Activated CD4-positive, alpha-beta memory T cell treated with anti-CD3 and anti-CD28 coated beads for 36 hours (primary cell): ENCODE measurements around the gene RASSF4. TPM values are rescaled to one million over a fixed set of nuclear protein-coding genes. Genes with fewer than 3 reads are reported as not detected.
A peak's percentile ranks its signal among the peaks of the same experiment; 100 is the strongest.

Source experiments
- CTCF ChIA-PET: fragments of 350-600 bp; sonication (Branson Sonifier 250); formaldehyde crosslinking; loops from one replicate; lab custom pipeline; 2021; ENCODE audit warnings: antibody characterized with exemption, inconsistent platforms; lab: Charles Lee
- POLR2A ChIA-PET: fragments of 350-600 bp; sonication (Branson Sonifier 250); formaldehyde crosslinking; loops from one replicate; lab custom pipeline; 2021; ENCODE audit warnings: antibody characterized with exemption; lab: Charles Lee
- DNase-seq: peaks from one replicate; pipeline ENCODE4 v3.0.0-alpha.2; 2020
- H3K27ac Mint-ChIP-seq: one replicate; pipeline ENCODE4 v1.8.0; 2021; ENCODE audit warnings: mixed read lengths
- H3K27me3 Mint-ChIP-seq: one replicate; pipeline ENCODE4 v1.8.0; 2021; ENCODE audit warnings: mixed read lengths
- H3K36me3 Mint-ChIP-seq: one replicate; pipeline ENCODE4 v1.8.0; 2021; ENCODE audit warnings: mixed read lengths
- H3K4me1 Mint-ChIP-seq: one replicate; pipeline ENCODE4 v1.8.0; 2021; ENCODE audit warnings: low read depth, mixed read lengths
- H3K4me3 Mint-ChIP-seq: one replicate; pipeline ENCODE4 v1.8.0; 2021; ENCODE audit warnings: mild to moderate bottlenecking, mixed read lengths
- H3K9me3 Mint-ChIP-seq: one replicate; pipeline ENCODE4 v1.8.0; 2021; ENCODE audit warnings: mixed read lengths
- intact Hi-C: fragments of 100-400 bp; cut with micrococcal nuclease; formaldehyde crosslinking; loops from one replicate; pipeline ENCODE4 v1.15.1; 2023
- total RNA-seq, 2 experiments: library from RNA; stranded (reverse); gene quantifications; one replicate each; pipeline ENCODE4 v1.2.3, GENCODE V29; 2021

RASSF4 gene
- total RNA-seq, 2 experiments from 2014 or later = 0.77 to 1.1 TPM

DNA sequence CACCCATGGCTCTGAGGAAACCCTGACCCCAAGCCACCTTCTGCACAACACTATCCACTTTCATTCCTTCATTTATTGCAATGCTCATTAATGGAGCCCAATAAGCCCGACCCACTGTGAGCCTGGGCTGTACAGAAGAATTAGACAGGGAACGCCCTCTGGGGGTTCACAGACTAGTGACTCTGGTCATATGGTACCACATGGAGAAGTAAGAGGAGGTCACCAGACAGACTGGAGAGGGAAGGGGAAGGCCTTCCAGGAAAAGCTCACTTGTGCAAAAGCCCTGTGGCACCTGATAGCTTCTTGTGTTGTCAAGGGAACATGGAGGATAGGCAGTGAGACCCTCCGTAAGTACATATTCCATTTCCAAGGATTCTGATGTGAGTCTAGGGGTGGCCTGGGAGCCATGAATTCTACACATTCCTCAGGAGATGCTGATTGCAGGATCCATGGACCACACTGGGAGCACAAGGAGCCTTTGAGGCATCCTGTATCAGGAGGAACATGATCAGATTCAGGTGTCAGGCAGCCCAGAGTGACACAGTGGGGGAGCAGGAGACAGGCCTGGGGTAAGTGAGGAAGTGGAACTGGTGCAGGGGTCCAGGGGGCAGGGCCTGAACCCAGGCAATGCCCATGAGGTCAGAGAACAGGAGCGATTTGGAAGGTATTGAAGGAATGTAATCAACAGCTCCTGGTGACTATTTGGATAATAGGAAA is 28.5 kb upstream of the RASSF4 start:
- POLR2A ChIA-PET = no interaction called here
- Mint-ChIP-seq H3K4me1 (peaks cover 5% of the 10 kb centered on the region), H3K4me3 (no peak overlapping the region), H3K36me3 (no peaks in the 10 kb centered on the region), H3K27ac (no peak overlapping the region), H3K9me3 (no peaks in the 10 kb centered on the region), H3K27me3 (no peaks in the 10 kb centered on the region)
- CTCF ChIA-PET = interaction anchor here (1.6 to 2.5 kb wide), 2 partner anchors 13 to 38 kb away, joined by 3 to 22 read pairs; no protein-coding TSS in a partner anchor
- no peak for DNase-seq
- intact Hi-C loops = no loop called here

DNA sequence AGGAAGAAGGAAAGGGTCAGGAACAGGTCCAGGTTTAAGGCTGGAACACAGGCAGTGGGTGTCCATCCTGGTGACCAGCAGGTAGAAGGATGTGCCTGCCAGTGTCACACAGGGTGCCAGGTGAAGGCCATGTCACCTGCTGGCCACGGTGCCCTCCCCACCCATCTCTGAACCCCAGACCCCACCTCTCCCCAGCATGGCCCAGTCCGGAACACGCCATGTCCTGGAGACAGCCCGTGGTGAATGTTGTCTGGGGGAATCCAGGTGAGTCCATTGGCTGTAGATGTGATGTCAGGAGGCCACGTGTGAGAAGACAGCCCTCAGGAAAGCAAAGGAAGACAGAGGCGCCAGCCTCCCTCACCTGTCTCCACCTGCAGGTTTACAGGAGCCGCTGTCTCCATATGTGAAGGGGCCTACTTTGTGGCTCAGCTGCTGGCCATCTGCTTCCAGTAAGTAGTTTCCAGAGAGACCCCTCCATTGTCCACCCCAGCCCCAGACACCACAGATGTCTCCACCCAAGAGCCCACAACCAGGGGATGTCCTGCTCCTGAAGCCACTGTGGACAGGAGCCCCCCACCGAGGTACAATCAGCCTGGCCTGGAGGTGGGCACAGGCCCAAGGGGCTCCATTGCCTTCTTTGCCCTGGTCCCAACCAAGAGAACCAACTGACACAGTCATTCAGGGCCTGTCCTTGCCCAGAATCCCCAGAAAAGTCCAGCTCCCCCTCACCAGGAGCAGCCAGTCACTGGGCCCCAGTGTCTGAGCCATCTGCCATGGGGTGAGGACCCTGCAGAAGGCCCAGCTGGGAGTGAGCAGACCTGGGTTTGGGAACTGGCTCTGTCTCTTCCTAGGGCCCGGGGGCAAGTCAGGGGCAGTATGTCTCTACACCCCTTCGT is 27.7 kb upstream of the RASSF4 start:
- Mint-ChIP-seq H3K27ac (no peak overlapping the region), H3K27me3 (no peaks in the 10 kb centered on the region), H3K4me3 (no peak overlapping the region), H3K36me3 (no peaks in the 10 kb centered on the region), H3K9me3 (no peaks in the 10 kb centered on the region), H3K4me1 (peaks cover 5% of the 10 kb centered on the region)
- intact Hi-C loops = loop anchor here (1.0 to 2.0 kb wide), 2 partner anchors 42 to 69 kb away; partner anchors contain the start of gene ZNF22
- ChIA-PET CTCF (interaction anchor here (0.7 to 2.5 kb wide), 19 partner anchors 11 to 76 kb away, joined by 3 to 28 read pairs (median 4); partner anchors contain the start of gene RASSF4), POLR2A (no interaction called here)
- no peak for DNase-seq

DNA sequence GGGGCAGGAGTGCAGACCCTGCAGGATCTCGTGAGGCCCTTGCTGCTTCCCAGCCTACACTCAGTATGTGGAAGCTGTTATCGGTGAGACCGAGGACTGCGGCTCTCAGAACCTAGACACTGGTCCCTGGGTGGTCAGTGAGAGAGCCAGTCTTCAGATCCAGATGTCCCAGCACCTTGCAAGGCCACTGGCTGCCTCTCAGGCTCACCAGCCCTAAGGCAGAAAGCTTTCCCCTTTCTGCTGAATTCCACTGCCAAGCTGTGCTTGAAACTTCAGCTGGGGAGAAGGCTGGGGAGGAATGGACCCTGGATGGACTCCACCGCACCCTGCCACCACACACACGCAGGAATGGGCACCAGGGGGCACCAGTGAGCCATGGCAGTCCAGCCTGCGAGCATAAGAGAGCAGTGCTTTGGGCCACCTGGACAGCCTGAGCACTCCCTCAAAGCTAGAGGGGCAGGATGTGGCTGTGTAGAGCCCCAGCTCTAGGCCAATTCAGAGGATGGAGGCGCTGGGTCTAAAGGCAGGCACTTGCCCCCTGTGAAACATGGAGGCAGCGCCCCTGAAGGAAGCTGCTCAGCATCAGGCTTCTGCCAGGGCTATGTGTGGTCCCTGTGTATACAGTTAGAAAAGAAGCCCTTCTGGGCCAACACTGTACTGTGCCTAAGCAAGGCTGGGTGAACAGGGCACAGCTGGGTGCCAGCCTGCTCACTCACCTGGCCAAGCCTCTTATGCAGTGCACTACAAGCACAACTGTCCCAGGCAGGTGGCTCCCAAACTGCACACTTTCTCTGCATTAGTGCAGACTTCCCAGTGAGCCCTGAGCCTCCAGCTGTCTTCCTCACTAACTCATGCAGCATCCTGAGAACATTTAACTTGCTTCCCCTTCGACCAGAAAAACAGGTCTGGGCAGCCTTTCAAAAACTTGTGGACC is 26.8 kb upstream of the RASSF4 start:
- Mint-ChIP-seq H3K9me3 (no peaks in the 10 kb centered on the region), H3K27ac (no peak overlapping the region), H3K36me3 (no peaks in the 10 kb centered on the region), H3K4me1 (peaks cover 5% of the 10 kb centered on the region), H3K27me3 (no peaks in the 10 kb centered on the region), H3K4me3 (no peak overlapping the region)
- POLR2A ChIA-PET = interaction anchor here (0.8 kb wide), 1 partner anchor 44 kb away, joined by 3 read pairs; no protein-coding TSS in a partner anchor
- intact Hi-C loops = loop anchor here (1.0 to 2.0 kb wide), 2 partner anchors 42 to 68 kb away; partner anchors contain the start of gene ZNF22
- CTCF ChIA-PET = interaction anchor here (0.6 to 2.5 kb wide), 28 partner anchors 11 to 557 kb away, joined by 3 to 28 read pairs (median 4); partner anchors contain the start of genes DEPP1 and RASSF4
- DNase-seq = peak; percentile 86

DNA sequence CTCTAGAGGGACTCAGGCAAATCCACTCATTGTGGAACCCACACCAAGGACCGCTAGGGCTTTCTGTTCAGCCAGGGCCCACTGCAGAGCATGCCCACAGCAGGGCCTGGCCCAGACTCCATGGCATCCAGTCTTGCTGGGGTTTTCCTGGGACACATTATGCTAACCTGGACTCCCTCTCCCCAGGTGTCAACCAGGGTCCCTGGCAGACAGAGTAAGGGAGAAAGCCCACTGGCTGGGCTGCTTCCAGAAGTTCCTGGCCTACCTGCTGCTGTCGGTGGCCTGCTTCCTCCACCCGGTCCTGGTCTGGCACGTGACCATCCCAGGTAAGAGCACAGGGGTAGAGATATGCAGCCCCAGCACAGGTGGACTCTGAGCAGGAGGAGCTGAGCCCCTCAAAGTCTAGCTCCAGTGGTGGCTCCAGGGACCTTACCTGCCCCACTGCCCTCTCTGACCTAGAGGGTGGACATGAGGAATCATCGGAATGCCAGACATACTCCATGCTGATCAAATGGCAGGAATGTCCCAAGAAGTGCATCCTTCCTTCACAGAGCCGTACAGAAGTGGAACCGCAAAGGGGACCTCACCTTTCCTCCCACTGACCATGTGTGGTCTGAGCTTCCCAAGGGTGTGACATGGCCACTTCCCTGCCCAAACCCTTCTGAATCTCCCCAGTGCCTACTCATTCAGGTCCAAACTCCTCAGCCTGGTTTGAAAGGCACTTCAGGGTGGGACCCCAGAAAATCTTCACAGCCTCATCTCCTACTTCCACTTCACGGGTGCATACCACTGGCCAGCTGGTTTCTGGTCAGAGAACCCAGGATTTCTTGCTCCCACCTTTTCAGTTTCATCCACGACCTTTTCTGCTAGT is 25.9 kb upstream of the RASSF4 start:
- DNase-seq = no peak
- H3K36me3 Mint-ChIP-seq = no peaks in the 10 kb centered on the region
- peaks cover 5% of the 10 kb centered on the region for H3K4me1 Mint-ChIP-seq
- ChIA-PET CTCF (interaction anchor here (0.6 to 2.5 kb wide), 22 partner anchors 10 to 558 kb away, joined by 3 to 28 read pairs (median 5); partner anchors contain the start of genes DEPP1 and RASSF4), POLR2A (interaction anchor here (0.8 kb wide), 1 partner anchor 43 kb away, joined by 3 read pairs; no protein-coding TSS in a partner anchor)
- H3K27me3 Mint-ChIP-seq = no peaks in the 10 kb centered on the region
- no peaks in the 10 kb centered on the region for H3K9me3 Mint-ChIP-seq
- H3K4me3 Mint-ChIP-seq = no peak overlapping the region
- H3K27ac Mint-ChIP-seq = no peak overlapping the region
- intact Hi-C loops = loop anchor here (2.0 kb wide), 1 partner anchor 67 kb away; the partner anchor contains the start of gene ZNF22

DNA sequence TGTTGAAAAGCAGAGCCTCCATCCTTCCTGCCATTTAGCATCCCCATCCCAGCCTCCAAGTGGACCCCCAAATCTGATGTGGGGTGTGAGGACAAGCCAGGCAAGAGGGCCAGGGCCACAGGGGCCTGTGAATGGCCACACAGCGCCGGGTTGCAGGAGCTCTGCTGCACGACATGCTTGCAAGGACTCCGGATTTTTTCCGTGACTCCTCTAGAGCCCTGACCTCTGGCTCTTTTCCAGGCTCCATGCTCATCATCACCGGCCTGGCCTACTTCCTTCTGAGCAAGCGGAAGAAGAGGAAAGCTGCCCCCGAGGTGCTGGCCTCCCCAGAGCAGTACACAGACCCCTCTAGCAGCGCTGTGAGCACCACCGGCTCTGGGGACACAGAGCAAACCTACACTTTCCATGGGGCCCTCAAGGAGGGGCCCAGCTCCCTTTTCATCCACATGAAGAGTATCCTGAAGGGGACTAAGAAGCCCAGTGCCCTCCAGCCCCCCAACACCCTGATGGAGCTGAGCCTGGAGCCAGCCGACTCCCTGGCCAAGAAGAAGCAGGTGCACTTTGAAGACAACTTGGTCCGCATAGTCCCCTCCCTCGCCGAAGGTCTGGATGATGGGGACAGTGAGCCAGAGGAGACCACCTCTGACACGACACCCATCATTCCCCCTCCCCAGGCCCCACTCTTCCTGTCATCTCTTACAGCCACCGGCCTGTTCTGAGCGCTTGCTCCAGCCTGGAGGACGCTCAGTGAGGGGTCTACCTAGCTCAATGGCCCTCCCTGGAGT is 25.0 kb upstream of the RASSF4 start:
- CTCF ChIA-PET = interaction anchor here (1.5 to 2.0 kb wide), 2 partner anchors 9 to 33 kb away, joined by 3 to 7 read pairs; no protein-coding TSS in a partner anchor
- DNase-seq = no peak

DNA sequence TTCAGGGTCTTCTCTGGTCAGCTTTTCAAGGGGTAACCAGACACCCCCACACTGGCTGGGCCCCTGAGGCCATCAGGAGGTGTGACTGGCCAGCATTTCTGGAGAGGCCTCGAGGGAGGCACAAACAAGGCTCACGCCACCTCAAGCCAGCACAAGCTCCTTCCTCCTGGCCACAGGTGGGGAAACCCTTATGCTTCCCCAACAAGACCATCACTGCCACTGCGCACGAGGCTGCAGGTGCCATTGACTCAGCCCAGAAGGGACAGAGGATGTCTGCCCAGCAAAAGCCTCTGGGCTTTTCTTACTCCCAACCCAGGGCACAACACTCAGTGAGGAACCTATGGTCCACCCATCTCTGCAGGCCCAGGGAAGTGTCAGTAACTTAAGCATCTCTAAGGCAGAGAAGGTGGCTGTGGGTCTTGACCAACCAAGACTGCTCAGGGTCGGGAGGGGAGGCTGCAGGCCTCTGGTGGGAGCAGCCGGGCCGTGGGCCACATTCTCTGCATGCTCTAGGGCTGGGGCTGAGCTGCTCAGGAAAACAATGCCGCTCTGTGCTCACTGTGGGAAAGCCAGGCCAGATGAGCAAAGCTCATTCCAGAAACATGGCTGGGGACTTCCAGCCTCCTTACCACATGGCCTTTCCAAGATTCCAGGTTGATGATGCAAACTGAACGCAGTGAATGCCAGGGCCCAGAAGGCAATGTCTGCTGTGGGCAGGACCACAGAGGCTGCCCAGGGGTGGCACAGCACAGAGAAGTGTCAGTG is 24.2 kb upstream of the RASSF4 start:
- no peak overlapping the region for H3K4me3 Mint-ChIP-seq
- H3K27ac Mint-ChIP-seq = no peak overlapping the region
- peaks cover 7% of the 10 kb centered on the region for H3K9me3 Mint-ChIP-seq
- CTCF ChIA-PET = interaction anchor here (1.5 kb wide), 1 partner anchor 34 kb away, joined by 3 read pairs; no protein-coding TSS in a partner anchor
- peaks cover 5% of the 10 kb centered on the region for H3K4me1 Mint-ChIP-seq
- no peaks in the 10 kb centered on the region for H3K27me3 Mint-ChIP-seq
- intact Hi-C loops = no loop called here
- DNase-seq = no peak
- H3K36me3 Mint-ChIP-seq = no peaks in the 10 kb centered on the region
- POLR2A ChIA-PET = no interaction called here

More for the DNA sequence above, 25.0 kb upstream of the RASSF4 start:
- Mint-ChIP-seq H3K4me3 (no peak overlapping the region), H3K4me1 (peaks cover 5% of the 10 kb centered on the region), H3K27ac (no peak overlapping the region), H3K36me3 (no peaks in the 10 kb centered on the region), H3K9me3 (peaks cover 5% of the 10 kb centered on the region), H3K27me3 (no peaks in the 10 kb centered on the region)
- POLR2A ChIA-PET = no interaction called here
- intact Hi-C loops = no loop called here

DNA sequence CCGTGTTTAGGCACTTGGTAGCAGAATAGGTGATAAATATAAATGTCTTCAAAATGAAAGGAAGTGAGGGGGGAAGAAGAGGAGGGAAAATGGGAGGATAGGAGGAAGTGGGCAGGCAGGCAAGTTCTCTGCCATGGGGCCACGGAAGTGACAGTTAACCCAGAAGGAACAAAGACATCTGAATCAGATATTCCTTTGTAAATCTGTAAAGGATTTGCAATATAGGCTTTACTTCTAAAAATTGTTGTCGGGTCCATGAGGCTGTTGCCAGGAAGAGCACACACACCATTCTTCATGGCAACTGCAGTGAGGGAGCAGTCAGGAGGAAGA is 23.7 kb upstream of the RASSF4 start:
- Mint-ChIP-seq H3K27me3 (no peaks in the 10 kb centered on the region), H3K36me3 (no peaks in the 10 kb centered on the region), H3K4me1 (peaks cover 5% of the 10 kb centered on the region), H3K27ac (no peak overlapping the region), H3K9me3 (peaks cover 7% of the 10 kb centered on the region), H3K4me3 (no peak overlapping the region)
- no peak for DNase-seq
- ChIA-PET CTCF (no interaction called here), POLR2A (no interaction called here)
- intact Hi-C loops = no loop called here

DNA sequence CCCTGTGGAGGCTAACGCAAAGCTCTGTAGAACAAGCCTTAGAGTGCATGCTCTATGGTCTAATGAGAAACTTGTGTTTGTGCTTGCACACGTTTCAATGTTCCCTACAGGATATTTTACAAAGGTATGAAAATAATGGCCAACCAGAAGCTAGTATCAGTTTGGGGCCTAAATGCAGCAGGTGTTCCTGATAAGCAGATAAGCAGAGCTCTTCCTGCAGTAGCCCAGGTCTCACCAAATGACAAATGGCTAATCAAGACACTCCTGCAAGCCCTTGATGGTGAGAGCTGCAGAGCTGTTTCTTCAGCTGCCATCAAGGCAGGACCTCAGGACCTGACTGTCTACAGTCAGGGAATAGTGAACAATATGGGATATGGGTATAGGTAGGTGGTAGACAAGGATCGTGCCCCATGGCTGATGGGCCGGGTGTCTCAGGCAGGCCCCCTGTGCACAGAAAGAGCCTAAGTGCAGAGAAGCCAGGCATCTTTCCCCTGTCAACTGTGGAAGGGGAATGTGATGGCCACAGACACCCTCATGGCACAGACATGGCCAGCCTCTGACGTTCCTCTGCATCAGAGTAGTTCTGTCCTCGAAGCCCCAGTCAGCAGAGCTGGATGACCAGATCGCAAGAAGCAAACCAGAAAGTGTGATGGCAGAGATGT is 23.2 kb upstream of the RASSF4 start:
- no peak overlapping the region for H3K27ac Mint-ChIP-seq
- intact Hi-C loops = no loop called here
- no peak for DNase-seq
- no peak overlapping the region for H3K4me3 Mint-ChIP-seq
- H3K36me3 Mint-ChIP-seq = no peaks in the 10 kb centered on the region
- POLR2A ChIA-PET = no interaction called here
- peaks cover 5% of the 10 kb centered on the region for H3K4me1 Mint-ChIP-seq
- H3K27me3 Mint-ChIP-seq = no peaks in the 10 kb centered on the region
- peaks cover 7% of the 10 kb centered on the region for H3K9me3 Mint-ChIP-seq
- CTCF ChIA-PET = no interaction called here

DNA sequence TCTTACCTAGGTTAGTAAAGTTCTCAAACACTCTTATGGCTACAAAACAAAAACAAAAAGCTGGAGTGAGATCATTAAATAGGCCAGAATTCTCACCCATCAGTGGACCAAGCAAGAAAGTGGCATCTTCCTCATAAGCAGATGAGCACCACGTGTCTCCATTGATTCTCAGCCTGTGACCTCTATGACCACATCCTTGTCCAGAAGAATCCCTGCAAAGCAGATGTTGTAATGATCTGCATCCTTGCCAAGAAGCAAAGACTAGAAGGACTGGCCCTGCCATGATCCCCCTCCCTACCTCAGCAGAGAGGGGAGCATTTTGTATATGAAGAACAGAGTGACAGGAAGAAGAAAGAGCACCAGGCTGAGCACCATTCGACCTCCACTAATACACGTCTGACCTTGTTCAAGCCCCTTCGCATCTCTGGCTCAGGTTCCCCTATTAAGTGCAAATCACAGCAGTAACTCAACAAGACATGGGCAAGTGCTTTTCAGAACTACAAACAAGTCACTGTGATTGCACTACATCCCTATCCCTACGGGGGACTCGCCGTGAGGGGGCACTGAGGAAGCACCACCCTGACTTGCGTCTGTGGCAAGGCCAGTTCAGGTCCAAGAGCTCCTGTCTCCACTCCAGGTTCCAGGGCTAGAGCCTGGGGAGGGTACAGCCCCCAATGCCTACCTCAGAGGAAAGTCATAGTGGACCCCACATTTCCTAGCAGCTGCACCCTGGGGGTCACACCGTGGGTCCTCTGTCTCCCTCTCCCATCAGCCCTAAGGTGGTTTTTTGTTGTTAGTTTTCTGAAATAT is 22.2 kb upstream of the RASSF4 start:
- ChIA-PET CTCF (interaction anchor here (0.6 kb wide), 1 partner anchor 10 kb away, joined by 3 read pairs; no protein-coding TSS in a partner anchor), POLR2A (no interaction called here)
- Mint-ChIP-seq H3K9me3 (peaks cover 8% of the 10 kb centered on the region), H3K4me3 (no peak overlapping the region), H3K4me1 (peaks cover 5% of the 10 kb centered on the region), H3K36me3 (no peaks in the 10 kb centered on the region), H3K27ac (no peak overlapping the region), H3K27me3 (no peaks in the 10 kb centered on the region)
- intact Hi-C loops = no loop called here
- DNase-seq = no peak
